HG03460 (cell line): Measurements from ENCODE around the gene CPHXL2.

ENCODE experiments used
- ATAC-seq: cut with Tn5 transposase; IDR thresholded peaks from one replicate; pipeline ENCODE4 v1.9.1; 2021; ENCODE audit not compliant: unreplicated experiment

Gene CPHXL2

GRCh38 chr16:75644240-75645012, 32.4 kb downstream of the CPHXL2 start:
- ATAC-seq, result no peak

DNA sequence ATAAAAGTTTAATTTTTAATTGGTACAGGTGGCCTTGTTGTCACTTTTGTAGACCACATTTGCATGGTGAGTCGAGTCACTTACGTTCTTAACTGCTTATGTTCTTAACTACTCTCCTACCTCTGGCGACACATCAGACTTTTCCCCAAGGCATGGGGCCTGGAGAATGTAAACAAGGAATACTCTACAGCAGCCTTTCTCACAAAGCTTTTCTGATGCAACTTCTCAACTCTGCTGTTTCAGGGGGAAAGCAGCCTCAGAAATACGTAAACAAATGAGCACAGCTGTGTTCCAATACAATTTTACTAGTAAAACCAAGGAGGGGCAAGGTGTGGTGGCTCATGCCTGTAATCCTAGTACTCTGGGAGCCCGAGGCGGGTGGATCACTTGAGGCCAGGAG, 36.2 kb downstream of the CPHXL2 start:
- no peak for ATAC-seq

GRCh38 chr16:75635036-75635435, 41.8 kb downstream of the CPHXL2 start:
- ATAC-seq, result no peak

GRCh38 chr16:75632857-75633256, 44.0 kb downstream of the CPHXL2 start:
- ATAC-seq, result no peak

DNA sequence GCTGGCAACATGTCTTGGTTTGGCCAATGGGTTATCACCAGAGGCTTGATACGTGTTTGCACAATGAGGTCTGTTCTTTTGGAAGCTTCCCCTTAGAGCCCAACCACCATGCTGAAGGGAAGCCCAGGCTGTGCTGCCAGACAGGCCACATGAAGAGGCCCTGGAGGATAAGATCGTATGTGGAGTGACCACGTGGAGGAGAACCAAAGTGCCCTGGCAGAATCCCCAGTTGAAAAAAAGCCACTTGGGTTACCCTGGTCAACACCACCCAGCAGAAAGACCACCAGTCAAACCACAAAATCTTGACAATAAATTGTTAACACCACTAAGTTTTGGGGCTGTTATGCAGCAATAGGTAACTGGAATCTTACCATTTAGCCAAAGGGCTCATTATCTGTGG, 46.8 kb downstream of the CPHXL2 start:
- no peak for ATAC-seq

- no peak for ATAC-seq
Measured at GRCh38 chr16:75629132-75629531, 47.7 kb downstream of the CPHXL2 start.

- no peak for ATAC-seq
Measured at GRCh38 chr16:75628351-75628750, 48.5 kb downstream of the CPHXL2 start.

- ATAC-seq, result no peak
Measured at GRCh38 chr16:75627851-75628250, 49.0 kb downstream of the CPHXL2 start.

DNA sequence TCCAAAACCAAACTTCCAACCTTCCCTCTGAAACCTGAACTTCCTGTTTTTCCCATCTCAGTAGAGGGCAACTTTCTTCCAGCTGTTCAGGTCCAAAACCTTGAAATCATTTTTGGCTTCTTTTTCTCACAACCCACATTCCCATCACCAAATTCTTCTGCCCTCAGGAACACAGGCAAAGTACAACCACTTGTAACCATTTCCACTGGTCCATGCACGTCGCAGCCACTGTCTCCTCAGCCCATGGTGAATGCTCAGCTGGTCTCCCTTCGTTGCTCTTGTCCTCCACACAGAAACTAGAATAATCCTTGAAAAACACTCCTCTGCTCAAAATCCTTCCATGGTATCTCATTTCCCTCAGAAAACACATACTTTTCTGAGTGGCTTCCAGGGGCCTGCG, 50.0 kb downstream of the CPHXL2 start:
- ATAC-seq, result no peak

GRCh38 chr16:75624921-75625334, 51.9 kb downstream of the CPHXL2 start:
- ATAC-seq, result no peak

DNA sequence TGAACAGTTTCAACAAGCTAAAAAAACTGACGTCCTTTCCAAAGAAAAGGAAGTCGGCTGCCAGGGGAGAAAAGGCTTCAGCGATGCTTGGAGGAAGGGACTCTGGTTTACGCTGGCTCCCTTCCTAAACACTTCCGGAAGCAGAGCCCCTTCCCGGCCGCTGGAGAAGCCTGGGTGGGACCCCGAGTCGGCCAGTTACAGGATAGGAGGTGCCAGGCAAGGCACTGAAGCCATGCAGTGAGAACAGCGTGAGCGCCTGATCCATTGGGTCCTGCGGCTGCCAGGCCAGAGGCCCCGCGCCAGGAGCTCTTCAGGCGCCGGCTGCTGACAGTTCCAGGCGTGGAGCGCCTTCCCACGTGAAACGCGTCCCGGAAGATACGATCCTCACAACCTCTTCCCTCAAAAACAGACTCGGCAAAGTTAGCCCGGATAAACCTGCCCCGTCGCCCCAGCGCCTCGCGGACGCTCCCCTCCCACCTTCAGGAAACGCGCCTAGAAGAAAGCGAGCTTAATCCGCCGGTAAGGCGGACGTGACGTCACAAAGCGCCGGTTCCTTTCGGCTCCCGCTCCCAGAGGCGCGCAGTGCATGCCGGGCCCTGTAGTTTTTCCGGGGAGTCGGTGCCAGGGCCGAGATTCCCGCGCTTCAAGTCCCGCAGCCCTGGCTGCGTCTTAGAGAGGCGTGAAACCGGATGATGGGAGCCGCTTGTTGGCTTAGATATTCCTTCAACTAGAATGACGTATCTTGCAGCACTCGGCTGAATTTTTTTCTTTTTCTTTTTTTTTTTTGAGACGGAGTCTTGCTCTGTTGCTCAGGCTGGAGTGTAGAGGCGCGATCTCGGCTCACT, 53.8 kb downstream of the CPHXL2 start, which contains the start of gene ADAT1:
ADAT1 (minus strand) TSS at position 521 of the 845 bp plus-strand sequence. CDS start 2,482 bp downstream, outside the sequence.
- ATAC-seq, result peak; percentile 90

DNA sequence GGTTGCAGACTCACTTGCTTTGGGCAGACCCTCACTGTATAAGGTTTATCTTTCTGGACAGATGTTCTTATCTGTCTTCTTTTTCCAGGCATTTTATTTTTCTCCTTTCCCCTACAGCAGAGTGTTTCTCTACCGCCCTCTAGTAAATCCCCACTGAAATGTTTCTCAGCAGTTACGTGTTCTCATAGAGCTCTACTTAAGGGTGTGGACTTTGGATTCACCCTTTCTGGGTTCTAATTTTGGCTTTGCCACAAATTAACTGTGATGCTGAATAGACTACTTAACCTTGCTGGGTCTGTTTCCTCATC, 55.7 kb downstream of the CPHXL2 start:
- no peak for ATAC-seq

GRCh38 chr16:75620326-75621169, 56.3 kb downstream of the CPHXL2 start:
- ATAC-seq, result no peak

DNA sequence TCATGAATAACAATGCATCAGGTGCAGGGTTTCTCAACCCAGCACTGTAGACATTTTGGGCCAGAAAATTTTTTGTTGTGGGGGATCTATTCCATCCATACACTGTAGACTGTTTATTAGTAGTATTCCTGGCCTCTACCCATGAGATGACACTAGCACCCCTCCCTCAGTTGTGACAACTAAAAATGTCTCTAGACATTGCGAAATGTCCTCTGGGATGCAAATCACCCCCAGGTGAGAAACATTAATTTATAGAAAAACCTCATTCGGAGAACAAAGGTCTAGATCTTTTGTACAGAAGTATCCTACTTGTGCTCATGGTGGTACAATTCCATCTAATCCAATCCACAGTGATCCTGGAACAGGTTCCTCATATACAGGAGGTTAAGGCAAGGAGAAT, 58.0 kb downstream of the CPHXL2 start:
- ATAC-seq, result no peak

DNA sequence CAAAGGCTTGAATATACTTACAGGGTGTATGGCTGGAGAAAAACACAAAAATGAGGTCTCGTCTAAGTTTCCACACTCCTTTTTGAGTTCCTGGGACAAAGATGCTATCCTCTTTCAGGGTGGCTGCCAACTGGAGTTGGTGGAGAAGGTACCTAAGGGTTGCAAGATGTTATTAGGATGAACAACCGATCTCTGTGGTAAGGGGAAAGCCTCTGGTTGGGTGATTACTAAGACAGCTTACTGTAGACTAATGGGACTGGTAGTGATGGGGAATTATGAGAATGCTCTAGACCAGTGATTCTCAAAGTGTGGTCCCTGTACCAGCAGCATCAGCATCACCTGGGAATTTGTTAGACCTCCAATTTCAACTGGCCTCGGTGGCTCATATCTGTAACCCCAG, 59.7 kb downstream of the CPHXL2 start:
- ATAC-seq, result no peak

DNA sequence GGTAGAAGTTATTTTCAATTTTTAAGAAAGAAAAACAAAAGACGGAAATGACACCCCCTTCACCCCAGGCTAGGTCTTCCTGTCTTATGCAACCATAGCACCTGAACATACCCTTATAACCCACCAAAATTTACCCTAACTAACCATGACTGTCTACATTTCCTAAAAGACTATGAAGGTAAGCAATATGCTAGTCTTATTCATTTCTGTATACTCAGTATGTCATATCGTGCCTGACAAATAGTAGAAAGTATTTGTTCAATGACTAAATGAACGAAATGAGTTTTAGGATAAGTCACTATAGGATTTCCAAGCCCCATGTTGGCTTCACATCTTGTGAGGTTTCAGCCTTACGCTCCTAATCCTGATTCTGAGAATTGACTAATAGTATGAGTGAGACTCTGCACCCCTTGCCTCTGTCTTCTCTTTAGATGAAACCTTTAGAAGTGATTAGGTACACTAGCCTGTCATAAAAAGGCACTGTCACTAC, 60.2 kb downstream of the CPHXL2 start:
- no peak for ATAC-seq

DNA sequence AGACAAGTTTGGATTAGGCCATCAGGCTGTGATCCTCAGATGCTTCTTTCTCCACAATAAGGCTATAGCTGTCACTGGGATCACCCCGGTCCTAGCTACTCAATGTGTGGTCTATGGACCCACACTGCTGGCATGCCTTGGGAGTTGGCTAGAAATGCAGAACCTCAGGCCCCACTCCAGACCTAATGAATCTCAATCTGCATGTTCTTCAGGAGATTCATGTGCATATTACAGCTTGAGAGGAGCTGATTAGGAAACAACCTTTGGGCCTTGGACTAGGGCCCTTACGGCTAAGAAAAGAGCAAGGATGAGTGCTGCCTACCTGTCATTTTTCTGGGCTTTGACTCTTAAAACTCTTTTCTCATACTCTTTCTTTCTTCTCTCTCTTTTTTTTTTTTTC, 61.2 kb downstream of the CPHXL2 start:
- no peak for ATAC-seq

GRCh38 chr16:75614066-75614897, 62.5 kb downstream of the CPHXL2 start:
- ATAC-seq, result no peak
